K562 (cell line): ENCODE results near the gene CCNYL1. TPM values are rescaled to one million over a fixed set of nuclear protein-coding genes. Genes with fewer than 3 reads are reported as not detected.
A peak's percentile ranks its signal among the peaks of the same experiment; 100 is the strongest.

Experiments
- HMGN3 ChIP-seq: IDR thresholded peaks from 2 replicates; pipeline ENCODE4 v1.6.1; 2011; ENCODE audit warnings: borderline replicate concordance, low read depth, mild to moderate bottlenecking, mixed read lengths, low read length; ENCODE audit not compliant: insufficient read length; ENCODE audit errors: extremely low read depth
- KDM2B ChIP-seq: fragments of 250-450 bp; sonication (Bioruptor Pico); IDR thresholded peaks from 2 replicates; pipeline ENCODE4 v1.8.0; 2021; ENCODE audit warnings: mild to moderate bottlenecking, moderate library complexity
- KDM5B ChIP-seq: fragments of 200-600 bp; sonication (generic); IDR thresholded peaks from 2 replicates; pipeline ENCODE4 v1.6.1; 2012; ENCODE audit warnings: low read depth, mild to moderate bottlenecking, moderate library complexity, low read length, control low read depth, inconsistent platforms; ENCODE audit not compliant: insufficient replicate concordance
- MTA3 ChIP-seq: fragments of 450-650 bp; formaldehyde crosslinking; IDR thresholded peaks from 2 replicates; pipeline ENCODE4 v1.6.1; 2017; ENCODE audit warnings: mild to moderate bottlenecking, borderline replicate concordance
- MYC ChIP-seq, 2 experiments: fragments of 250-450 bp in 1 of 2; sonication (Bioruptor Pico) in 1 of 2; IDR thresholded peaks; 2 replicates each; pipeline versions ENCODE4 v1.5.1 to v1.6.1; 2012 to 2021; ENCODE audit warnings: low read depth in 2 of 2, borderline replicate concordance in 1 of 2, improper control_type of control experiment in 1 of 2, low read length in 1 of 2, mild to moderate bottlenecking in 1 of 2, moderate library complexity in 1 of 2
- NFYB ChIP-seq: IDR thresholded peaks from 2 replicates; pipeline ENCODE4 v1.6.1; 2011; ENCODE audit warnings: mild to moderate bottlenecking, moderate library complexity; ENCODE audit not compliant: insufficient read length; ENCODE audit errors: extremely low read depth
- PHB ChIP-seq: fragments of 250-450 bp; sonication (Bioruptor Pico); IDR thresholded peaks from 2 replicates; pipeline ENCODE4 v1.5.0; 2021
- POLR2G ChIP-seq: fragments of 200-400 bp; formaldehyde crosslinking; IDR thresholded peaks from 2 replicates; pipeline ENCODE4 v1.6.1; 2017; ENCODE audit warnings: low read depth, mild to moderate bottlenecking, antibody characterized with exemption, low read length, moderate library complexity
- RB1 ChIP-seq: fragments of 450-650 bp; IDR thresholded peaks from 2 replicates; pipeline ENCODE4 v1.6.1; 2017; ENCODE audit warnings: low read depth, mild to moderate bottlenecking
- SMAD2 ChIP-seq: fragments of 150-350 bp; IDR thresholded peaks from 2 replicates; pipeline ENCODE4 v1.6.1; 2014; ENCODE audit warnings: low read depth, mild to moderate bottlenecking, low read length
- SMARCC2 ChIP-seq: fragments of 450-650 bp; IDR thresholded peaks from 2 replicates; pipeline ENCODE4 v1.6.1; 2017; ENCODE audit warnings: antibody characterized with exemption, moderate library complexity, mild to moderate bottlenecking, low read depth
- YY1 ChIP-seq, 3 experiments: IDR thresholded peaks; 2 replicates each; pipeline ENCODE4 v1.6.1; 2011; ENCODE audit warnings: low read length in 2 of 3, mild to moderate bottlenecking in 2 of 3, moderate library complexity in 2 of 3, borderline replicate concordance in 1 of 3, control low read depth in 1 of 3, low read depth in 1 of 3; ENCODE audit not compliant: insufficient read depth in 3 of 3, insufficient replicate concordance in 2 of 3, control insufficient read depth in 1 of 3, insufficient read length in 1 of 3; ENCODE audit errors: extremely low read depth in 1 of 3
- ZNF184 ChIP-seq: sonication (generic); formaldehyde crosslinking; IDR thresholded peaks from 2 replicates; pipeline ENCODE4 v1.5.0; 2020; ENCODE audit warnings: missing genetic modification reagents
- ZSCAN29 ChIP-seq: fragments of 450-650 bp; IDR thresholded peaks from 2 replicates; pipeline ENCODE4 v1.6.1; 2017
- polyA plus RNA-seq, 8 experiments: library from polyadenylated mRNA; depleted of rRNA in 4 of 8; stranded (reverse) in 5 of 8; unstranded in 3 of 8; fragments of >200 nt; fragmentation: Nextera tagmentation in 2 of 8; fragmentation: Illumina TruSeq in 1 of 8; extraction: Ambion mirVana in 2 of 8; extraction: Trizol in 1 of 8; gene quantifications; 2 replicates each; pipeline versions ENCODE4 v1.2.1 to v1.2.3, GENCODE V29; 2011 to 2014; ENCODE audit warnings: inconsistent platforms in 1 of 8, missing spikeins in 1 of 8
- total RNA-seq, 7 experiments: library from RNA; depleted of rRNA in 6 of 7; stranded (reverse); fragments of >200 nt in 6 of 7; fragmentation: Illumina TruSeq in 2 of 7; extraction: Trizol in 2 of 7; gene quantifications; 2 replicates each; pipeline versions ENCODE4 v1.2.1 to v1.2.3, GENCODE V29; 2011 to 2021; ENCODE audit warnings: low replicate concordance in 1 of 7
- TF ChIP-seq, protein P1 (sequence below), 2 experiments: IDR thresholded peaks; 2 replicates each; pipeline ENCODE4 v1.6.1; 2012; ENCODE audit warnings: improper control_type of control experiment in 2 of 2, low read depth in 2 of 2, low read length in 2 of 2, borderline replicate concordance in 1 of 2
- TF ChIP-seq, protein P2 (sequence below), 3 experiments: fragments of 200-800 bp in 1 of 3; sonication (Bioruptor generic) in 1 of 3; sonication (generic) in 1 of 3; formaldehyde crosslinking in 1 of 3; IDR thresholded peaks; 2 replicates each; pipeline versions ENCODE4 v1.6.1 to v1.8.0; 2016 to 2022; ENCODE audit warnings: mild to moderate bottlenecking in 2 of 3, missing compliant biosample characterization in 2 of 3, missing genetic modification characterization in 2 of 3, missing genetic modification reagents in 1 of 3
- TF ChIP-seq, protein P3 (sequence below): sonication (generic); formaldehyde crosslinking; IDR thresholded peaks from 2 replicates; pipeline ENCODE4 v1.9.0; 2022; ENCODE audit warnings: mild to moderate bottlenecking, missing genetic modification reagents
- TF ChIP-seq, protein P4 (sequence below): fragments of 450-650 bp; IDR thresholded peaks from 2 replicates; pipeline ENCODE4 v1.6.1; 2016; ENCODE audit warnings: borderline replicate concordance

Gene CCNYL1
- total and polyA plus RNA-seq, 9 of the 15 experiments (the other 6 are each of a cell fraction or from before 2014, with no cell fraction given) = 1.9 to 7.5 (median 4.7) TPM

DNA sequence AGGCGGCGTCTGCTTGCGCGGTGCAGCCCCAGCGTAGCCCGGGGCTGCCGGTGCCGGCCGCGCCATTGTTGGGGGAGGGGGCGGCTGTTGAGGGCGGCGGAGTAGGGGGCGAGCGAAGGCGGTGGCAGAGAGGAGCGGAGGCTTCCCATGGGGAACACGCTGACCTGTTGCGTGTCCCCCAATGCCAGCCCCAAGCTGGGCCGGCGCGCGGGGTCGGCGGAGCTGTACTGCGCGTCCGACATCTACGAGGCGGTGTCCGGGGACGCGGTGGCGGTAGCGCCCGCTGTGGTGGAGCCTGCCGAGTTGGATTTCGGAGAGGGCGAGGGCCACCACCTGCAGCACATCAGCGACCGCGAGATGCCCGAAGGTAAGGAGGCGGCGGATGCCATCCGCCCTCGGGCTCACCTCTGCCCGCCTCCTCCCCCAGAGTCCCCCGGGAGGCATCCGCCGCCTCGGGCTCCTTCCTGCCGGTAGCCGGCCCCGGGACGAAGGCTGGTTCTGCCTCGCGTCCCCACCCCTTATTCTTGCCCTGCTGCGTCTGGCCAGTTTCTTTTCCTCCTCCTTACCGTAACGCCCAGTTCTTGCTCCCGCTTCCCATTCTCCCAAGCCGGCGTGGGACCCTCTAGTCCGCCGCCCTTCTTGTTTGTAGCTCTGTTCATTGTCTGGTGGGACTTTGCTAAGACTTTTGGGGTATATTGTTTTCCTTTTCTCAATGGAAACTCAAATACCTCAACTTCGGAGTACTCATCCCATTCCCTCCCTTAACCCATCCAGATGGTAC, 500 bp downstream of the CCNYL1 start (continued):
- TF ChIP-seq, protein P1, sequence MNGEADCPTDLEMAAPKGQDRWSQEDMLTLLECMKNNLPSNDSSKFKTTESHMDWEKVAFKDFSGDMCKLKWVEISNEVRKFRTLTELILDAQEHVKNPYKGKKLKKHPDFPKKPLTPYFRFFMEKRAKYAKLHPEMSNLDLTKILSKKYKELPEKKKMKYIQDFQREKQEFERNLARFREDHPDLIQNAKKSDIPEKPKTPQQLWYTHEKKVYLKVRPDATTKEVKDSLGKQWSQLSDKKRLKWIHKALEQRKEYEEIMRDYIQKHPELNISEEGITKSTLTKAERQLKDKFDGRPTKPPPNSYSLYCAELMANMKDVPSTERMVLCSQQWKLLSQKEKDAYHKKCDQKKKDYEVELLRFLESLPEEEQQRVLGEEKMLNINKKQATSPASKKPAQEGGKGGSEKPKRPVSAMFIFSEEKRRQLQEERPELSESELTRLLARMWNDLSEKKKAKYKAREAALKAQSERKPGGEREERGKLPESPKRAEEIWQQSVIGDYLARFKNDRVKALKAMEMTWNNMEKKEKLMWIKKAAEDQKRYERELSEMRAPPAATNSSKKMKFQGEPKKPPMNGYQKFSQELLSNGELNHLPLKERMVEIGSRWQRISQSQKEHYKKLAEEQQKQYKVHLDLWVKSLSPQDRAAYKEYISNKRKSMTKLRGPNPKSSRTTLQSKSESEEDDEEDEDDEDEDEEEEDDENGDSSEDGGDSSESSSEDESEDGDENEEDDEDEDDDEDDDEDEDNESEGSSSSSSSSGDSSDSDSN (IDR thresholded peaks at IDR 0.05; ENCODE audit: borderline replicate concordance in 1 of 2, low read depth in 2 of 2, low read length in 2 of 2) = peak in 1 of 2 experiments; percentile 40; a peak in 1 of 4 replicates
- TF ChIP-seq ZSCAN29 = no peak
- no peak for TF ChIP-seq KDM5B
- 0 out of 2 replicates have a peak, but pooled peaks have one; percentile 8 for TF ChIP-seq RB1
- TF ChIP-seq KDM2B (CRISPR knock-in tag) = 0 out of 2 replicates have a peak, but pooled peaks have one; percentile 20
- TF ChIP-seq HMGN3 = peak; percentile 53
- TF ChIP-seq SMARCC2 = no peak
- TF ChIP-seq SMAD2 = no peak
- TF ChIP-seq NFYB = no peak
- TF ChIP-seq, protein P2, sequence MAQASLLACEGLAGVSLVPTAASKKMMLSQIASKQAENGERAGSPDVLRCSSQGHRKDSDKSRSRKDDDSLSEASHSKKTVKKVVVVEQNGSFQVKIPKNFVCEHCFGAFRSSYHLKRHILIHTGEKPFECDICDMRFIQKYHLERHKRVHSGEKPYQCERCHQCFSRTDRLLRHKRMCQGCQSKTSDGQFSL (CRISPR knock-in tag; IDR thresholded peaks at IDR 0.05) = no peak
- TF ChIP-seq, protein P2 (tag; IDR thresholded peaks at IDR 0.05) = 0 out of 4 replicates have a peak, but pooled peaks of 1 of the 2 experiments have one; percentile 25
- no peak for TF ChIP-seq MYC (IDR thresholded peaks at IDR 0.05; ENCODE audit: low read depth, low read length)
- TF ChIP-seq MYC (CRISPR knock-in tag; IDR thresholded peaks at IDR 0.05; ENCODE audit: borderline replicate concordance, low read depth) = no peak
- peak; percentile 44 for TF ChIP-seq POLR2G
- peak in 1 of 3 experiments; percentile 61 for TF ChIP-seq YY1 (IDR thresholded peaks at IDR 0.05; ENCODE audit: borderline replicate concordance in 1 of 3, control insufficient read depth in 1 of 3, extremely low read depth in 1 of 3, insufficient read depth in 3 of 3, insufficient read length in 1 of 3, insufficient replicate concordance in 2 of 3, low read depth in 1 of 3, low read length in 2 of 3)
- no peak for TF ChIP-seq PHB
- no peak for TF ChIP-seq MTA3
- TF ChIP-seq, protein P3, sequence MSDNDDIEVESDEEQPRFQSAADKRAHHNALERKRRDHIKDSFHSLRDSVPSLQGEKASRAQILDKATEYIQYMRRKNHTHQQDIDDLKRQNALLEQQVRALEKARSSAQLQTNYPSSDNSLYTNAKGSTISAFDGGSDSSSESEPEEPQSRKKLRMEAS = no peak
- no peak for TF ChIP-seq ZNF184 (CRISPR knock-in tag)
- TF ChIP-seq, protein P4, sequence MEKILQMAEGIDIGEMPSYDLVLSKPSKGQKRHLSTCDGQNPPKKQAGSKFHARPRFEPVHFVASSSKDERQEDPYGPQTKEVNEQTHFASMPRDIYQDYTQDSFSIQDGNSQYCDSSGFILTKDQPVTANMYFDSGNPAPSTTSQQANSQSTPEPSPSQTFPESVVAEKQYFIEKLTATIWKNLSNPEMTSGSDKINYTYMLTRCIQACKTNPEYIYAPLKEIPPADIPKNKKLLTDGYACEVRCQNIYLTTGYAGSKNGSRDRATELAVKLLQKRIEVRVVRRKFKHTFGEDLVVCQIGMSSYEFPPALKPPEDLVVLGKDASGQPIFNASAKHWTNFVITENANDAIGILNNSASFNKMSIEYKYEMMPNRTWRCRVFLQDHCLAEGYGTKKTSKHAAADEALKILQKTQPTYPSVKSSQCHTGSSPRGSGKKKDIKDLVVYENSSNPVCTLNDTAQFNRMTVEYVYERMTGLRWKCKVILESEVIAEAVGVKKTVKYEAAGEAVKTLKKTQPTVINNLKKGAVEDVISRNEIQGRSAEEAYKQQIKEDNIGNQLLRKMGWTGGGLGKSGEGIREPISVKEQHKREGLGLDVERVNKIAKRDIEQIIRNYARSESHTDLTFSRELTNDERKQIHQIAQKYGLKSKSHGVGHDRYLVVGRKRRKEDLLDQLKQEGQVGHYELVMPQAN = no peak
